ENCODE results near the gene RPS14.

RPS14 gene

DNA sequence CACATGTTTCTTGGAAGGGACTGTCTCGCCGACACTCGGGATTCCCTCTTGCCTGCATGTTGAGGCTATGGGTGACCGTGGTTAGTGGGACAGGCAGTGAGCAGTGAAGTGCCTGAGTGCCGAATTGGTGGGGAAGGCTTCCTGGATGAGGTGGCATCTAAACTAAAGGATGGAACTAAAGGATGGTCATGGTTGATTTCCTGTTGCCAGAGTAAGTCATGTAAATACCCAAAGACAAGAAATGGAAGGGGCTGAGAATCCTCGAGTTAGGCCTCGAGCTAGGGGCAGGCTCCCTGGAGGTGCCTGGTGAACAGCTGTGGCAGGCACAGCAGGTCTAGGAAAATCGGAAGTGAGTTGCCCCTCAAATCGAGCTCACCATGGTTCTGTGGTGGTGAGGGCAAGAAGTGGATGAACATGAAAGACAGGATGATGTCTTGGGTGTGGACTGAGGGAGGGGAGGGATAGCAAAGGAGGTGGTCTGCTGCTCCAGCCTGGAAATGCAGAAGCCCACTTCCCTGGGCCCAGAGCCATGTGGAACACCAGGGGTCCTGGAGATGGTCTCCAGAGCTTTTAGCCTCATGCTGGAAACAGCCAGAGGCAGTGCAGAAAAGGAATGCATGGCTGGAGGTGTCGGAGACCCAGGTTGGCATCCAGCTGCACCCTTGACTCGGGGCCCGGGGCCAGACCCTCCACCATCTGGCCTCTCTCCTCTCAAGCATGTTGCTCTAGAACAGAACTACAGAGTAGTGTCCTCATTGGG is 49.0 kb downstream of the RPS14 start:
- no peak for DNase-seq (ENCODE audit: low read depth)

- no peak for DNase-seq (ENCODE audit: low read depth)
Measured at GRCh38 chr5:150399524-150400211, 49.9 kb downstream of the RPS14 start.

DNA sequence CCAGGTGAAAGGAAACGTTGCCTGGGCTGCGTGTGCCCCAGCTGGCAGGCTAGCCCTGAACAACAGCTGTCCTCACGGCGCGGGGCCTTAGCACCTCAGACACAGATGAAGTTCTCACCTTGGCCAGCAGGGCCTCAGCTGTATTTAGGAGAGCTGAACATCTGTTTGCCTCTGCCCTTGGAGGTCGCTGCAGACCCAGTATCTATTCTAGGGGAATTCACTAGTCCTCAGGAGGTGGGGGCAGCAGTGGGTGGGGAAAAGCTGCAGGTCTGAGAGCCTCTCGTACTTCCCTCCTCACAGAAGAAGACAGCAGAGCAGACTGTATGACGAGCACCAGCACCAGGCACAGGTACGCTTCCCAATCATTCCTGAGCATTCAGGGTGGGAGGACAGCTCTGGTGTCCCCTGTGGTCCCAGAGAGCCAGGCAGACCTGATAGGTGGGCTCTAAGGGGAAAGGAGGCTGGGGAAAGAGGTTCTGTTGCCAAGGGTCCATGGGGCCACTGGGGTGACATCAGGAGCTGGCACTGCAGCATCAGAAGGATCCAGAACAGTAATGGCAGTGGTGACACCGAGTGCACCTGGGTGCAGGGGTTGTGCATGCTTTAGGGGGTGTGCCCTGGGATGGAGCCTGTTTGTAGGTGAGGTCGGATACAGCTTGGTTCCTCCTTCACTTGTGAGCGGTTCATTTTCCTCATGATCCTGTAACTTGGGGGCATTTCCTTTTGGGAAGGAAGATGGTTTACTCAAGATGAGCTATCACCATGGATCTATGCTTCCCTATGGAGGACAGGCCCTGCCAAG is 50.6 kb downstream of the RPS14 start:
- DNase-seq (ENCODE audit: low read depth): no peak

- no peak for DNase-seq (ENCODE audit: low read depth)
Measured at GRCh38 chr5:150397782-150398721, 51.5 kb downstream of the RPS14 start.

- DNase-seq (ENCODE audit: low read depth): no peak
Measured at GRCh38 chr5:150397146-150397781, 52.3 kb downstream of the RPS14 start.

GRCh38 chr5:150396267-150396666 is 53.3 kb downstream of the RPS14 start:
- no peak for DNase-seq (ENCODE audit: low read depth)

GRCh38 chr5:150395688-150395975 is 53.9 kb downstream of the RPS14 start:
- DNase-seq (ENCODE audit: low read depth): no peak

GRCh38 chr5:150394912-150395687 is 54.4 kb downstream of the RPS14 start:
- no peak for DNase-seq (ENCODE audit: low read depth)

- no peak for DNase-seq (ENCODE audit: low read depth)
Measured at GRCh38 chr5:150394131-150394530, 55.4 kb downstream of the RPS14 start.

- DNase-seq (ENCODE audit: low read depth): no peak
Measured at GRCh38 chr5:150393096-150393645, 56.4 kb downstream of the RPS14 start.

DNA sequence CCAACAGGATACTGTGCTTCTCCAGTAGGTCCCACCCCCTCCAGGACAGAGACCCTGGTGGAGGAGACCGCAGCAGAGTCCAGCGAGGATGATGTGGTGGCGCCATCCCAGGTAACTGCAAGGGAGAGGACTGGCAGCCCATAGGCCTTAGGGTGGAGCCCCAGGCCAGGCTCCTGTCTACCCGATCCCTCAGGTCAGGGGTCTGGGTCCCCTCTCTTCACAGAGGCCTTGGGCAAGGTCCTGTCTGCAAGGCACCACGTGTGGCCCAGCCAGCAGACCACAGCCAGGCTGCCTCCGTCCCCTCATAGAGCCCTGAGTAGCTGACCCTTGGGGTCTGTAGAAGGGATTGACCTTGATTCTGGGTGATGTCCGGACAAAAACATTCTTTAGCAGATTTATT is 56.9 kb downstream of the RPS14 start:
- DNase-seq (ENCODE audit: low read depth): no peak

Data from activated T-helper 1 cell treated with Interleukin-2 at 50 U/mL for 16 hours (primary cell).